ENCODE data around the gene THSD8. TPM values are rescaled to one million over a fixed set of nuclear protein-coding genes. Genes with fewer than 3 reads are reported as not detected.
A peak's percentile ranks its signal among the peaks of the same experiment; 100 is the strongest.

THSD8 gene
- total and polyA plus RNA-seq, 2 donors (not counting 1 experiment from before 2014, with no cell fraction given) = not detected

- DNase-seq (no peak), ATAC-seq (ENCODE audit: low read depth) (no peak)
- Histone ChIP-seq H3K27me3 (replicated peaks in 1 of 4; ENCODE audit: control extremely low read depth in 1 of 4, control insufficient read depth in 3 of 4, insufficient read depth in 4 of 4, low read length in 3 of 4) (peaks cover 0 to 62% (median 30%) of the 10 kb centered on the region in 4 experiments), H4K20me1 (ENCODE audit: control insufficient read depth, insufficient read depth, low read length, poor library complexity, severe bottlenecking) (no peaks in the 10 kb centered on the region), H3K27ac (ENCODE audit: low read length in 2 of 2) (no peak overlapping the region), H2AFZ (ENCODE audit: insufficient read depth, low read depth, low read length, poor library complexity, severe bottlenecking) (peak overlapping the region; percentile 42), H3K4me3 (ENCODE audit: control extremely low read depth in 1 of 5, extremely low read depth in 1 of 5, insufficient read depth in 1 of 5, low read depth in 2 of 5, low read length in 4 of 5) (no peak overlapping the region), H3K36me3 (replicated peaks in 1 of 2; ENCODE audit: control extremely low read depth in 1 of 2, control insufficient read depth in 1 of 2, extremely low read depth in 1 of 2, insufficient read depth in 2 of 2, low read length in 1 of 2) (no peaks in the 10 kb centered on the region), H3K4me2 (replicated peaks; ENCODE audit: low read depth, low read length, poor library complexity, severe bottlenecking) (peak overlapping the region; percentile 60), H3K4me1 (ENCODE audit: control insufficient read depth in 2 of 2, insufficient read depth in 2 of 2, low read length in 2 of 2) (peaks cover 10 to 14% of the 10 kb centered on the region in 2 donors), H3K79me2 (ENCODE audit: control insufficient read depth, insufficient read depth, low read length) (no peaks in the 10 kb centered on the region), H3K9me3 (ENCODE audit: control extremely low read depth in 1 of 3, control insufficient read depth in 2 of 3, insufficient read depth in 1 of 3, low read length in 2 of 3) (peaks cover 0 to 28% (median 0%) of the 10 kb centered on the region in 3 donors), H3K9ac (ENCODE audit: low read length) (peak overlapping the region; percentile 26)
- TF ChIP-seq CTCF (IDR thresholded peaks at IDR 0.05) = peak; percentile 19
- TF ChIP-seq EZH2 (IDR thresholded peaks at IDR 0.05; ENCODE audit: borderline replicate concordance, insufficient read depth, low read depth, low read length, poor library complexity, severe bottlenecking) = no peak
- Mint-ChIP-seq H3K4me3 (no peak overlapping the region), H3K27me3 (peaks cover 40% of the 10 kb centered on the region), H3K27ac (no peak overlapping the region), H3K9me3 (ENCODE audit: insufficient read depth) (no peaks in the 10 kb centered on the region), H3K4me1 (peaks cover 8% of the 10 kb centered on the region)
- intact Hi-C loops (cut with micrococcal nuclease) = no loop called here
- POLR2A ChIA-PET = interaction anchor here (0.6 kb wide), 1 partner anchor 91 kb away, joined by 3 read pairs; the partner anchor contains the start of gene TRIR
- WGBS (ENCODE audit: insufficient coverage) = 14% methylated on average over 38 of the region's 46 CpGs
- CTCF ChIA-PET = interaction anchor here (1.5 to 1.7 kb wide), 2 partner anchors 10 to 65 kb away, joined by 4 to 5 read pairs; no protein-coding TSS in a partner anchor
Measured at GRCh38 chr19:12825254-12826131, 23.6 kb downstream of the THSD8 start.

GRCh38 chr19:12828494-12828893 is 26.6 kb downstream of the THSD8 start:
- no peak overlapping the region for H3K4me3 Mint-ChIP-seq

More at GRCh38 chr19:12828494-12828893, 26.6 kb downstream of the THSD8 start:
- Mint-ChIP-seq H3K4me1 (peaks cover 21% of the 10 kb centered on the region), H3K9me3 (ENCODE audit: insufficient read depth) (no peaks in the 10 kb centered on the region), H3K27me3 (peaks cover 69% of the 10 kb centered on the region), H3K27ac (no peak overlapping the region)
- no peak overlapping the region for H3K4me2 ChIP-seq (replicated peaks; ENCODE audit: low read depth, low read length, poor library complexity, severe bottlenecking)
- H3K9ac ChIP-seq (ENCODE audit: low read length) = no peak overlapping the region
- no peak overlapping the region for H2AFZ ChIP-seq (ENCODE audit: insufficient read depth, low read depth, low read length, poor library complexity, severe bottlenecking)
- TF ChIP-seq CTCF (IDR thresholded peaks at IDR 0.05) = no peak
- no peak for TF ChIP-seq EZH2 (IDR thresholded peaks at IDR 0.05; ENCODE audit: borderline replicate concordance, insufficient read depth, low read depth, low read length, poor library complexity, severe bottlenecking)
- ATAC-seq (ENCODE audit: low read depth) (no peak), DNase-seq (no peak)
- ChIA-PET CTCF (interaction anchor here (0.7 to 1.2 kb wide), 3 partner anchors 7 to 19 kb away, joined by 3 to 7 read pairs (median 3); no protein-coding TSS in a partner anchor), POLR2A (no interaction called here)
- peaks cover 0 to 92% (median 58%) of the 10 kb centered on the region in 4 experiments for H3K27me3 ChIP-seq (replicated peaks in 1 of 4; ENCODE audit: control extremely low read depth in 1 of 4, control insufficient read depth in 3 of 4, insufficient read depth in 4 of 4, low read length in 3 of 4)
- H3K79me2 ChIP-seq (ENCODE audit: control insufficient read depth, insufficient read depth, low read length) = no peaks in the 10 kb centered on the region
- H3K9me3 ChIP-seq (ENCODE audit: control extremely low read depth in 1 of 3, control insufficient read depth in 2 of 3, insufficient read depth in 1 of 3, low read length in 2 of 3) = peaks cover 0 to 33% (median 0%) of the 10 kb centered on the region in 3 donors
- H4K20me1 ChIP-seq (ENCODE audit: control insufficient read depth, insufficient read depth, low read length, poor library complexity, severe bottlenecking) = no peaks in the 10 kb centered on the region
- no peaks in the 10 kb centered on the region for H3K36me3 ChIP-seq (replicated peaks in 1 of 2; ENCODE audit: control extremely low read depth in 1 of 2, control insufficient read depth in 1 of 2, extremely low read depth in 1 of 2, insufficient read depth in 2 of 2, low read length in 1 of 2)
- 9% methylated on average over 23 of the region's 23 CpGs for WGBS (ENCODE audit: insufficient coverage)
- intact Hi-C loops (cut with micrococcal nuclease) = no loop called here
- H3K27ac ChIP-seq (ENCODE audit: low read length in 2 of 2) = no peak overlapping the region
- H3K4me1 ChIP-seq (ENCODE audit: control insufficient read depth in 2 of 2, insufficient read depth in 2 of 2, low read length in 2 of 2) = peaks cover 24 to 36% of the 10 kb centered on the region in 2 donors
- H3K4me3 ChIP-seq (ENCODE audit: control extremely low read depth in 1 of 5, extremely low read depth in 1 of 5, insufficient read depth in 1 of 5, low read depth in 2 of 5, low read length in 4 of 5) = no peak overlapping the region
